ENCODE measurements around the gene OPN1LW. TPM values are rescaled to one million over a fixed set of nuclear protein-coding genes. Genes with fewer than 3 reads are reported as not detected.

The OPN1LW gene
- total RNA-seq, 3 donors from 2014 or later = not detected

- H3K9me3 Mint-ChIP-seq = no peaks in the 10 kb centered on the region
- no peak for DNase-seq
- H3K4me1 Mint-ChIP-seq (ENCODE audit: low read depth) = peaks cover 22% of the 10 kb centered on the region
- H3K4me3 Mint-ChIP-seq = no peak overlapping the region
- no peaks in the 10 kb centered on the region for H3K36me3 Mint-ChIP-seq (ENCODE audit: insufficient read depth)
- no peaks in the 10 kb centered on the region for H3K27me3 Mint-ChIP-seq (ENCODE audit: low read depth)
- no peak for ATAC-seq
These were observed 22.8 kb upstream of the OPN1LW start for GRCh38 chrX:154121207-154121606.

- Mint-ChIP-seq H3K27me3 (ENCODE audit: low read depth) (no peaks in the 10 kb centered on the region), H3K4me1 (ENCODE audit: low read depth) (peaks cover 22% of the 10 kb centered on the region), H3K4me3 (no peak overlapping the region), H3K9me3 (no peaks in the 10 kb centered on the region), H3K36me3 (ENCODE audit: insufficient read depth) (no peaks in the 10 kb centered on the region)
- ATAC-seq = no peak
- DNase-seq = no peak
These were observed 22.1 kb upstream of the OPN1LW start for GRCh38 chrX:154121961-154122360.

GRCh38 chrX:154123241-154124219, 20.5 kb upstream of the OPN1LW start:
- no peaks in the 10 kb centered on the region for H3K27me3 Mint-ChIP-seq (ENCODE audit: low read depth)
- H3K4me1 Mint-ChIP-seq (ENCODE audit: low read depth) = peaks cover 22% of the 10 kb centered on the region
- no peaks in the 10 kb centered on the region for H3K9me3 Mint-ChIP-seq
- no peaks in the 10 kb centered on the region for H3K36me3 Mint-ChIP-seq (ENCODE audit: insufficient read depth)
- no peak overlapping the region for H3K4me3 Mint-ChIP-seq
- DNase-seq = no peak
- peak; percentile 53 to 56 for ATAC-seq

- H3K4me3 Mint-ChIP-seq = no peak overlapping the region
- H3K36me3 Mint-ChIP-seq (ENCODE audit: insufficient read depth) = no peaks in the 10 kb centered on the region
- no peaks in the 10 kb centered on the region for H3K9me3 Mint-ChIP-seq
- DNase-seq (no peak), ATAC-seq (peak; percentile 18 to 48)
- H3K4me1 Mint-ChIP-seq (ENCODE audit: low read depth) = peaks cover 19% of the 10 kb centered on the region
- H3K27me3 Mint-ChIP-seq (ENCODE audit: low read depth) = no peaks in the 10 kb centered on the region
These were observed 18.5 kb upstream of the OPN1LW start for GRCh38 chrX:154125391-154126040.

GRCh38 chrX:154126101-154126500, 17.9 kb upstream of the OPN1LW start:
- ATAC-seq (no peak), DNase-seq (no peak)
- H3K36me3 Mint-ChIP-seq (ENCODE audit: insufficient read depth) = no peaks in the 10 kb centered on the region
- H3K4me1 Mint-ChIP-seq (ENCODE audit: low read depth) = peaks cover 19% of the 10 kb centered on the region
- no peaks in the 10 kb centered on the region for H3K27me3 Mint-ChIP-seq (ENCODE audit: low read depth)
- H3K9me3 Mint-ChIP-seq = no peaks in the 10 kb centered on the region
- H3K4me3 Mint-ChIP-seq = no peak overlapping the region

GRCh38 chrX:154131955-154132354, 12.1 kb upstream of the OPN1LW start:
- no peak for ATAC-seq
- Mint-ChIP-seq H3K4me3 (no peak overlapping the region), H3K4me1 (ENCODE audit: low read depth) (peaks cover 20% of the 10 kb centered on the region), H3K36me3 (ENCODE audit: insufficient read depth) (no peaks in the 10 kb centered on the region), H3K27me3 (ENCODE audit: low read depth) (no peaks in the 10 kb centered on the region), H3K9me3 (no peaks in the 10 kb centered on the region)
- no peak for DNase-seq

- no peak overlapping the region for H3K4me3 Mint-ChIP-seq
- no peak for ATAC-seq
- H3K4me1 Mint-ChIP-seq (ENCODE audit: low read depth) = peaks cover 20% of the 10 kb centered on the region
- no peaks in the 10 kb centered on the region for H3K9me3 Mint-ChIP-seq
- DNase-seq = no peak
- H3K27me3 Mint-ChIP-seq (ENCODE audit: low read depth) = no peaks in the 10 kb centered on the region
- no peaks in the 10 kb centered on the region for H3K36me3 Mint-ChIP-seq (ENCODE audit: insufficient read depth)
These were observed 11.7 kb upstream of the OPN1LW start for GRCh38 chrX:154132366-154132765.

GRCh38 chrX:154135458-154136229, 8.4 kb upstream of the OPN1LW start:
- Mint-ChIP-seq H3K27me3 (ENCODE audit: low read depth) (no peaks in the 10 kb centered on the region), H3K4me3 (peak overlapping the region; percentile 76), H3K4me1 (ENCODE audit: low read depth) (peaks cover 24% of the 10 kb centered on the region), H3K9me3 (no peaks in the 10 kb centered on the region), H3K36me3 (ENCODE audit: insufficient read depth) (no peaks in the 10 kb centered on the region)
- peak; percentile 66 to 78 for ATAC-seq
- no peak for DNase-seq

GRCh38 chrX:154136627-154137161, 7.3 kb upstream of the OPN1LW start:
- ATAC-seq = peak; percentile 81 to 82
- H3K4me3 Mint-ChIP-seq = peak overlapping the region; percentile 76
- DNase-seq = peak; percentile 62
- H3K4me1 Mint-ChIP-seq (ENCODE audit: low read depth) = peaks cover 24% of the 10 kb centered on the region
- H3K9me3 Mint-ChIP-seq = no peaks in the 10 kb centered on the region
- no peaks in the 10 kb centered on the region for H3K36me3 Mint-ChIP-seq (ENCODE audit: insufficient read depth)
- no peaks in the 10 kb centered on the region for H3K27me3 Mint-ChIP-seq (ENCODE audit: low read depth)

- ATAC-seq (no peak), DNase-seq (no peak)
- Mint-ChIP-seq H3K9me3 (no peaks in the 10 kb centered on the region), H3K36me3 (ENCODE audit: insufficient read depth) (no peaks in the 10 kb centered on the region), H3K27me3 (ENCODE audit: low read depth) (no peaks in the 10 kb centered on the region), H3K4me3 (no peak overlapping the region), H3K4me1 (ENCODE audit: low read depth) (peaks cover 24% of the 10 kb centered on the region)
These were observed 5.2 kb upstream of the OPN1LW start for GRCh38 chrX:154138857-154139256.

GRCh38 chrX:154140206-154140605, 3.8 kb upstream of the OPN1LW start:
- Mint-ChIP-seq H3K4me1 (ENCODE audit: low read depth) (peaks cover 17% of the 10 kb centered on the region), H3K27me3 (ENCODE audit: low read depth) (no peaks in the 10 kb centered on the region), H3K9me3 (no peaks in the 10 kb centered on the region), H3K4me3 (no peak overlapping the region), H3K36me3 (ENCODE audit: insufficient read depth) (no peaks in the 10 kb centered on the region)
- ATAC-seq (no peak), DNase-seq (no peak)

GRCh38 chrX:154140742-154141141, 3.3 kb upstream of the OPN1LW start:
- H3K9me3 Mint-ChIP-seq = no peaks in the 10 kb centered on the region
- peaks cover 13% of the 10 kb centered on the region for H3K4me1 Mint-ChIP-seq (ENCODE audit: low read depth)
- H3K27me3 Mint-ChIP-seq (ENCODE audit: low read depth) = no peaks in the 10 kb centered on the region
- DNase-seq = no peak
- no peak overlapping the region for H3K4me3 Mint-ChIP-seq
- H3K36me3 Mint-ChIP-seq (ENCODE audit: insufficient read depth) = no peaks in the 10 kb centered on the region
- ATAC-seq = no peak

GRCh38 chrX:154142386-154142785, 1.7 kb upstream of the OPN1LW start:
- ATAC-seq (no peak), DNase-seq (no peak)
- no peaks in the 10 kb centered on the region for H3K27me3 Mint-ChIP-seq (ENCODE audit: low read depth)
- peaks cover 5% of the 10 kb centered on the region for H3K4me1 Mint-ChIP-seq (ENCODE audit: low read depth)
- H3K9me3 Mint-ChIP-seq = no peaks in the 10 kb centered on the region
- H3K4me3 Mint-ChIP-seq = no peak overlapping the region
- no peaks in the 10 kb centered on the region for H3K36me3 Mint-ChIP-seq (ENCODE audit: insufficient read depth)

All from activated T-cell treated with anti-CD3 and anti-CD28 coated beads, Interleukin-2, amount 50 U/mL, for 4 hours (primary cell).